CD4-positive, alpha-beta T cell treated with Interferon alpha-2 for 1 hour (primary cell): ENCODE data around the gene SLC25A45.
A peak's percentile ranks its signal among the peaks of the same experiment; 100 is the strongest.
"Not testable (repeated sequence)": the region's sequence is repeated elsewhere in the genome, so short reads cannot be mapped to it uniquely, and the experiment has no call there.

Experiments
- DNase-seq, 2 donors: peaks; one replicate each; pipeline ENCODE4 v3.0.0-alpha.2; 2020 to 2022

Gene SLC25A45

GRCh38 chr11:65356394-65356972 lies 26.0 kb downstream of the SLC25A45 start:
- DNase-seq, result no peak

GRCh38 chr11:65355776-65356393 lies 26.6 kb downstream of the SLC25A45 start:
- DNase-seq, result no peak

- peak; percentile 50 to 65 for DNase-seq
Observed at GRCh38 chr11:65355013-65355775, 27.3 kb downstream of the SLC25A45 start.

- DNase-seq, result peak; percentile 96 to 98
Observed at GRCh38 chr11:65354265-65355012, 28.0 kb downstream of the SLC25A45 start, which contains the start of gene TIGD3. Gene TIGD3, plus strand, starts transcription at chr11:65354751. Its CDS starts 1,058 bp downstream, at chr11:65355809.

- no peak for DNase-seq
Observed at GRCh38 chr11:65353900-65354264, 28.6 kb downstream of the SLC25A45 start.

- no peak for DNase-seq
Observed at GRCh38 chr11:65353376-65353775, 29.1 kb downstream of the SLC25A45 start.

- no peak for DNase-seq
Observed at GRCh38 chr11:65352783-65353182, 29.7 kb downstream of the SLC25A45 start.

GRCh38 chr11:65351511-65351910 lies 30.9 kb downstream of the SLC25A45 start:
- no peak for DNase-seq

GRCh38 chr11:65341856-65342255 lies 40.6 kb downstream of the SLC25A45 start:
- no peak for DNase-seq

GRCh38 chr11:65340226-65340625 lies 42.2 kb downstream of the SLC25A45 start:
- DNase-seq, result no peak

GRCh38 chr11:65338676-65339075 lies 43.8 kb downstream of the SLC25A45 start:
- DNase-seq, result no peak

GRCh38 chr11:65334696-65335295 lies 47.6 kb downstream of the SLC25A45 start:
- DNase-seq, result no peak

GRCh38 chr11:65332591-65332990 lies 49.9 kb downstream of the SLC25A45 start:
- DNase-seq, result not testable (repeated sequence)

- no peak for DNase-seq
Observed at GRCh38 chr11:65330544-65330943, 51.9 kb downstream of the SLC25A45 start.

GRCh38 chr11:65329944-65330403 lies 52.5 kb downstream of the SLC25A45 start:
- DNase-seq, result peak; percentile 80 to 85

GRCh38 chr11:65329478-65329877 lies 53.0 kb downstream of the SLC25A45 start:
- no peak for DNase-seq

- DNase-seq, result no peak
Observed at GRCh38 chr11:65327021-65327420, 55.4 kb downstream of the SLC25A45 start.

- DNase-seq, result no peak
Observed at GRCh38 chr11:65325435-65325834, 57.0 kb downstream of the SLC25A45 start.
